Calu3 (cell line): ENCODE results near the gene ABCG4. TPM values are rescaled to one million over a fixed set of nuclear protein-coding genes. Genes with fewer than 3 reads are reported as not detected.

ENCODE experiments used
- Bru-seq: library from RNA; stranded (reverse); fragments of 400-500 nt; gene quantifications from one replicate; lab custom pipeline; 2021; lab: Mats Ljungman, UMichigan
- BruChase-seq, 2 experiments: library from RNA; stranded (reverse); fragments of 400-500 nt; gene quantifications; one replicate each; lab custom pipeline; 2021; lab: Mats Ljungman, UMichigan
- BruUV-seq: library from RNA; stranded (reverse); fragments of 400-500 nt; replicated peaks from 2 replicates; lab custom pipeline; 2021; lab: Mats Ljungman, UMichigan
- CTCF ChIA-PET: fragments of 300-600 bp; sonication (Branson Sonifier 250); formaldehyde crosslinking; loops from one replicate; lab custom pipeline; 2022; ENCODE audit warnings: antibody characterized with exemption; lab: Charles Lee
- DNase-seq: peaks from one replicate; pipeline ENCODE4 v3.0.0; 2022
- H3K27ac Mint-ChIP-seq: one replicate; pipeline ENCODE4 v1.8.0; 2022; ENCODE audit warnings: mixed read lengths; ENCODE audit not compliant: unreplicated experiment
- H3K27me3 Mint-ChIP-seq: one replicate; pipeline ENCODE4 v1.8.0; 2022; ENCODE audit warnings: mixed read lengths; ENCODE audit not compliant: unreplicated experiment
- H3K36me3 Mint-ChIP-seq: one replicate; pipeline ENCODE4 v1.8.0; 2022; ENCODE audit warnings: mild to moderate bottlenecking, moderate library complexity, mixed read lengths; ENCODE audit not compliant: insufficient read depth, unreplicated experiment
- H3K4me1 Mint-ChIP-seq: one replicate; pipeline ENCODE4 v1.8.0; 2022; ENCODE audit warnings: mild to moderate bottlenecking, low read depth, mixed read lengths; ENCODE audit not compliant: unreplicated experiment
- H3K4me3 Mint-ChIP-seq: one replicate; pipeline ENCODE4 v1.8.0; 2022; ENCODE audit warnings: mild to moderate bottlenecking, low read depth, moderate library complexity, mixed read lengths; ENCODE audit not compliant: unreplicated experiment
- H3K9me3 Mint-ChIP-seq: one replicate; pipeline ENCODE4 v1.8.0; 2022; ENCODE audit warnings: low read depth, mixed read lengths; ENCODE audit not compliant: unreplicated experiment
- CTCF ChIP-seq: fragments of 200-600 bp; IDR thresholded peaks from one replicate; pipeline ENCODE4 v1.8.0; 2022; ENCODE audit warnings: antibody characterized with exemption; ENCODE audit not compliant: unreplicated experiment
- intact Hi-C: fragments of 100-400 bp; cut with micrococcal nuclease; formaldehyde crosslinking; loops from one replicate; pipeline ENCODE4 v1.10.0; 2022; ENCODE audit not compliant: unreplicated experiment
- long read RNA-seq: library from polyadenylated mRNA; stranded (forward); transcript quantifications from one replicate; pipeline ENCODE4 v2.0.0, GENCODE V29; 2022
- total RNA-seq: library from RNA; stranded (reverse); gene quantifications from 2 replicates; pipeline ENCODE4 v1.2.3, GENCODE V29; 2022

The ABCG4 gene
- not detected in 2 replicates for total RNA-seq
- not detected for Bru-seq, nascent RNA
- BruChase-seq, experiment 1, labeled RNA remaining after a 6-hour chase = not detected
- not detected for BruChase-seq, experiment 2, labeled RNA remaining after a 2-hour chase
- long read RNA-seq = 0 reads

DNA sequence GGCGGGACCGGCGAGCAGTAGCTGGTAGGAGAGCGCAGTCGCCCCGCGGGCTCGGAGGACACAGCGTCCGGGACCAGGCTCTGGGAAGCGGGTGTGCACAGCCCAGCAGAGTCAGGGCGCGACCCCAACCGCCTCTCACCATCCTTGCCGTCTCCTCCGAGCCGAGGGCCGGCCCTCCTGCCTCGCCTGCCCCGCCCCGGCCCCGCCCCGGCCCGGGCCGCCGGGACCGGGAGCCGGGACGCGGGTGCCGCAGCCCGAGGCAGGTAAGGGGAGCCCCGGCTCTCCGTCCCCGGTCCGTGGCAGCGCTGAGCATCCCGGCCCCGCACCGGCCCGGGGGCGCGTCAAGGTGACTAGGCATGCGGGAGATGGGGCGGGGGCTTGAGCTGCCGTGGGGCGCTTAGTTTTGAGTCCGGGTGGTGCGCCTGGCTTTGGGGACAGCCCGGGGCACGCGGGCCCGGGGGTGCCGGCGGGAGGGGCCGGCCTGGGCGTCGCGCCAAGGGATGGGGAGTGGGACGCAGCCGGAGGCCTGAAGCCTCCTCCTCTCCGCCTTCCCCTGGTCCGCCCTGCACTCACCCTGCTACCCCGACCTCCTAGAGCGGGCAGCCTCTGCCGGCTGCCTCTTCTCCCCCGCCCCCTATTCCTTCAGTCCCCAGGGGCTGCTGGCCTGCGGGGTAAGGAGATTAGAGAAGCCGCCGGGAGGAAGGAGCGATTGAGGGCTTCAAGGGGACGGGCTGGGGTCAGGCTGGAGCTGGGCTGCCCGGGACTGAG lies at the start of gene ABCG4:
Gene ABCG4, plus strand, starts transcription at position 35 of the 768 bp plus-strand sequence. CDS start 914 bp downstream, outside the sequence.
- H3K4me3 Mint-ChIP-seq = peak within 1 kb of the TSS; percentile 56
- peaks cover 6% of the 10 kb centered on the region for H3K36me3 Mint-ChIP-seq
- no peaks in the 10 kb centered on the region for H3K4me1 Mint-ChIP-seq
- no peak within 1 kb of the TSS for H3K27ac Mint-ChIP-seq
- intact Hi-C loops = no loop called here
- peaks cover 64% of the 10 kb centered on the region for H3K27me3 Mint-ChIP-seq
- no TSS peak for BruUV-seq
- CTCF ChIA-PET = interaction anchor here (0.9 kb wide), 1 partner anchor 20 kb away, joined by 3 read pairs; the partner anchor contains the start of gene NLRX1
- no peaks in the 10 kb centered on the region for H3K9me3 Mint-ChIP-seq
- TF ChIP-seq CTCF = no peak
- no peak for DNase-seq

DNA sequence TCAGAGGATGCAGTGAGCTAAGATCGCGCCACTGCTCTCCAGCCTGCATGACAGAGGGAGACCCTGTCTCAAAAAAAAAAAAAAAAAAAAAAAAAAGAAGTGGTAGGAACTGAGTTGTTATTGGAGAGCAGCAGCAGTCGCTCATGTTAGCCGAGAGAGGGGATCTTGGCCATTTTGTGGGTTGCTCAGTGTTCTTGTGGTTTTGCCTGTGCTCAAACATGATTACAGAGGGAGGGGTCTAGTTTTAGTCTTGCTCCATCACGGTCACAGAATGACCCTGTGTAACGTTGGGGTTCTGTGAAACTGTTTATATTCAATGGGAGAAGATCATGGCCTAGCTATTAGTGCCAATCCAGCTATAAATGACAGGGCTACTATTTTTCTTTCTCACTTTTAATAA lies 49.1 kb upstream of the ABCG4 start:
- TF ChIP-seq CTCF = no peak
- Mint-ChIP-seq H3K9me3 (no peaks in the 10 kb centered on the region), H3K4me1 (peaks cover 9% of the 10 kb centered on the region), H3K27me3 (no peaks in the 10 kb centered on the region), H3K27ac (no peak overlapping the region), H3K36me3 (peaks cover 56% of the 10 kb centered on the region), H3K4me3 (peak overlapping the region; percentile 88)
- intact Hi-C loops = loop anchor here (5.0 kb wide), 1 partner anchor 98 kb away; no protein-coding TSS in a partner anchor
- CTCF ChIA-PET = interaction anchor here (0.7 kb wide), 1 partner anchor 239 kb away, joined by 4 read pairs; no protein-coding TSS in a partner anchor
- BruUV-seq = no TSS peak
- DNase-seq = no peak

DNA sequence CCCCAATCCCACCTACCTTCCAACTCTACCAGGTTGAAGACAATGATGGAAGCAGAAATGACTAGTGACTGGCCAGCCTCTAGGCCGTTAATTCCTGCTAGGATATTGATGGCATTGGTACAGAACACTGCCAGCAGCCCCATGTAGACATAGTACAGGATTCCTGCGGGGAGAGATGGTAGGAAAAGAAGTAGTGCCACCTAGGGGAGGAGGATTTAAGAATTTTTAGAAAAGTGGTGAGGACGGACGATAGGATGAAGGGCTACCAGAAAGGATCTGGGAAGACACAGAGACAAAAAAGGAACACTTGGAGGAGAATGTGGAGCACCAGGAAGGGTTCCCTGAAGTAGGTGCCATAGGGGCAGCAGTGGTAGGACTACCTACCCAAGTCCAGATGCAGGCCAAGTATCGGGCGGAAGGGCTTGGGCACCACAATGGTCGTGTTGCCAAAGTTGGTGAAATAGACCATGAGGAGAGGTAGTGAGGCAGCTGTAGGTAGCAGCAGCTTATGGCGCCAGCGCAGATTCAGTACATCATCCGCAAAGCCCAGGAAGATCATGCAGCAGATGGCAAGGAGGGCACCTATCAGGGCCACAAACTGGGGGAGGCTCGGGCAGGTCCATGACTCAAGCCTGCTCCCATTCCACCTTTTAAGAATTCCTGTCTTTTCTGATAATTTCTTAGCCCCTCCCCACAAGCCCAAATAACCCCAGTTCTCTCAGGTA lies 48.4 kb upstream of the ABCG4 start:
- H3K27me3 Mint-ChIP-seq = no peaks in the 10 kb centered on the region
- H3K4me1 Mint-ChIP-seq = peaks cover 9% of the 10 kb centered on the region
- no TSS peak for BruUV-seq
- H3K9me3 Mint-ChIP-seq = no peaks in the 10 kb centered on the region
- intact Hi-C loops = loop anchor here (5.0 kb wide), 1 partner anchor 97 kb away; no protein-coding TSS in a partner anchor
- peak overlapping the region; percentile 88 for H3K4me3 Mint-ChIP-seq
- DNase-seq = peak; percentile 13
- H3K36me3 Mint-ChIP-seq = peaks cover 50% of the 10 kb centered on the region
- H3K27ac Mint-ChIP-seq = peak overlapping the region; percentile 92
- CTCF ChIA-PET = no interaction called here
- peak; percentile 19 for TF ChIP-seq CTCF
